ENCODE data around the gene IL1B.

The IL1B gene

DNA sequence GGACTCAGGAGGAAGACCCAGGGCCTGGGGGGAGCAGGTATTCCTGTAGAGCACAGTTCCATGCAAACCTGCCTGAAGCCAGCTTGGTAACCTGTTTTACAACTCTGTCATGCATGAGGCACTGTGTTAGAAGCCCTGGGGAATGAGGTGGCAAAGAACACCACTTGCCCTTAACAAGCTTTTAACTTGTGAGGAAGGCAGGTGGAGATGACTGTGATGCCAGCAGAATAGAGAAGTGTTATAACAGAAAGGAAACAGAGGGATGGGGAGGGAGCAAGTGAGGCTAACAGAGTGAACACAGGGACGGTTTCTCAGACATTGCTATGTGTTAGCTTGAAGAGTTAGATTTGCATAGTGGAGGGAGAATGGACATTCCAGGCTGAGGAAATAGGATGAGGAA is 40.8 kb downstream of the IL1B start:
- Histone ChIP-seq H3K27me3 (ENCODE audit: insufficient read depth, low read length) (no peaks in the 10 kb centered on the region), H3K9ac (ENCODE audit: low read depth, low read length) (no peak overlapping the region), H3K36me3 (ENCODE audit: insufficient read depth, low read length) (no peaks in the 10 kb centered on the region), H3K27ac (ENCODE audit: low read depth, low read length) (no peak overlapping the region), H3K4me1 (ENCODE audit: insufficient read depth, low read length) (peaks cover 5% of the 10 kb centered on the region; the same call in 1 of the 2 replicates), H3K4me3 (ENCODE audit: low read length) (no peak overlapping the region), H3K9me3 (ENCODE audit: insufficient read depth, low read depth, low read length) (no peaks in the 10 kb centered on the region)
- 80% methylated on average over 1 of the region's 1 CpG for WGBS

GRCh38 chr2:112794841-112795240 is 41.7 kb downstream of the IL1B start:
- H3K36me3 ChIP-seq (ENCODE audit: insufficient read depth, low read length): no peaks in the 10 kb centered on the region
- H3K4me1 ChIP-seq (ENCODE audit: insufficient read depth, low read length): peaks cover 5% of the 10 kb centered on the region; the same call in 1 of the 2 replicates
- H3K9ac ChIP-seq (ENCODE audit: low read depth, low read length): no peak overlapping the region
- H3K27me3 ChIP-seq (ENCODE audit: insufficient read depth, low read length): no peaks in the 10 kb centered on the region
- 97% methylated on average over 3 of the region's 3 CpGs for WGBS
- H3K4me3 ChIP-seq (ENCODE audit: low read length): no peak overlapping the region
- H3K27ac ChIP-seq (ENCODE audit: low read depth, low read length): no peak overlapping the region
- no peaks in the 10 kb centered on the region for H3K9me3 ChIP-seq (ENCODE audit: insufficient read depth, low read depth, low read length)

GRCh38 chr2:112794131-112794733 is 42.3 kb downstream of the IL1B start:
- Histone ChIP-seq H3K27me3 (ENCODE audit: insufficient read depth, low read length) (no peaks in the 10 kb centered on the region), H3K36me3 (ENCODE audit: insufficient read depth, low read length) (no peaks in the 10 kb centered on the region), H3K27ac (ENCODE audit: low read depth, low read length) (no peak overlapping the region), H3K9me3 (ENCODE audit: insufficient read depth, low read depth, low read length) (no peaks in the 10 kb centered on the region), H3K4me3 (ENCODE audit: low read length) (no peak overlapping the region), H3K9ac (ENCODE audit: low read depth, low read length) (no peak overlapping the region), H3K4me1 (ENCODE audit: insufficient read depth, low read length) (peaks cover 5% of the 10 kb centered on the region; the same call in 1 of the 2 replicates)
- 95% methylated on average over 4 of the region's 5 CpGs for WGBS

DNA sequence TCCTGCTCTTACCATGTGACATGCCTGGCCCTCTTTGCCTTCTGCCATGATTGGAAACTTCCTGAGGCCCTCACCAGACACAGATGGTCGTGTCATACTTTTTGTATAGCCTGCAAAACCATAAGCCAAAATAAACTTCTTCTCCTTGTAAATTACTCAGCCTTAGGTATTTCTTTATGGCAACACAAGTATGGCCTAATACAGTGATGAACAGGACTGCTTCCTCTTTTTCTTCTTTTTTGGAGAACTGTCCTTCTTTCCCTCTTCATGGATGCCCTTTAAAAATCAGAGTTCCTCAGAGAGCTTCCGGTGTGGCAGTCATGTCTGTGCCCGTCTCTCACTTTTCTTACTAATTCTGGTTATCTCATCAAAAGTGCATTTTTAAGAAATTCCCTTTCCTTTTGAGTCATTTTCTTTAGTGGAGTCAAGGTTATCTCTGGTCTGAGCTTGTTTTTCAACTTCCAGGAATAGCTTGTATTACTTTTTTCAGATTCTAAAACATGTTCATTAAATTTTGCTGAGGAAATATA is 43.1 kb downstream of the IL1B start:
- WGBS: 95% methylated on average over 3 of the region's 3 CpGs
- Histone ChIP-seq H3K4me1 (ENCODE audit: insufficient read depth, low read length) (peaks cover 5% of the 10 kb centered on the region; the same call in 1 of the 2 replicates), H3K4me3 (ENCODE audit: low read length) (no peak overlapping the region), H3K27me3 (ENCODE audit: insufficient read depth, low read length) (no peaks in the 10 kb centered on the region), H3K36me3 (ENCODE audit: insufficient read depth, low read length) (no peaks in the 10 kb centered on the region), H3K27ac (ENCODE audit: low read depth, low read length) (no peak overlapping the region), H3K9me3 (ENCODE audit: insufficient read depth, low read depth, low read length) (no peaks in the 10 kb centered on the region), H3K9ac (ENCODE audit: low read depth, low read length) (no peak overlapping the region)

GRCh38 chr2:112792419-112792818 is 44.2 kb downstream of the IL1B start:
- 82% methylated on average over 4 of the region's 5 CpGs for WGBS
- Histone ChIP-seq H3K36me3 (ENCODE audit: insufficient read depth, low read length) (no peaks in the 10 kb centered on the region), H3K27me3 (ENCODE audit: insufficient read depth, low read length) (no peaks in the 10 kb centered on the region), H3K27ac (ENCODE audit: low read depth, low read length) (no peak overlapping the region), H3K4me1 (ENCODE audit: insufficient read depth, low read length) (peaks cover 5% of the 10 kb centered on the region; the same call in 1 of the 2 replicates), H3K9ac (ENCODE audit: low read depth, low read length) (no peak overlapping the region), H3K4me3 (ENCODE audit: low read length) (no peak overlapping the region), H3K9me3 (ENCODE audit: insufficient read depth, low read depth, low read length) (no peaks in the 10 kb centered on the region)

DNA sequence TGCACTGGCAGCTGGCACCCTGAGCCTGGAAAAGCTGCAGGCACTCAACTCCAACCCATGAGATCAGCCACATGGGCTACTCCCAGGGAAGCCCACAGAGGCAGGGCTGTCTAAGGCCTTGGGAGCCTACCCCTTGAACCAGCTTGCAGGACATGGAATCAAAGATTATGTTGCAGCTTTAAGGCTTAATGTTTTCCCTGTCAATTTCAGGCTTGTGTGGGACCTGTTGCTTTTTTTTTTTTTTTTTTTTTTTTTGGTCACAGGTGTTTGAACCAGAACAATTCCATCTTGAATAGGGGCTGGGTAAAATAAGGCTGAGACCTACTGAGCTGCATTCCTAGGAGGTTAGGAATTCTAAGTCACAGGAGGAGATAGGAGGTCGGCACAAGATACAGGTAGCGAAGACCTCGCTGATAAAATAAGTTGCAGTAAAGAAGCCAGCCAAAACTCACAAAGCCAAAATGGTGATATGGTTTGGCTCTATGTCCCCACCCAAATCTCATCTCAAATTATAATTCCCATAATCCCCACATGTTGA is 44.8 kb downstream of the IL1B start:
- Histone ChIP-seq H3K9ac (ENCODE audit: low read depth, low read length) (no peak overlapping the region), H3K27me3 (ENCODE audit: insufficient read depth, low read length) (no peaks in the 10 kb centered on the region), H3K27ac (ENCODE audit: low read depth, low read length) (no peak overlapping the region), H3K36me3 (ENCODE audit: insufficient read depth, low read length) (no peaks in the 10 kb centered on the region), H3K4me3 (ENCODE audit: low read length) (no peak overlapping the region), H3K4me1 (ENCODE audit: insufficient read depth, low read length) (peaks cover 5% of the 10 kb centered on the region; the same call in 1 of the 2 replicates), H3K9me3 (ENCODE audit: insufficient read depth, low read depth, low read length) (no peaks in the 10 kb centered on the region)
- 98% methylated on average over 3 of the region's 3 CpGs for WGBS

DNA sequence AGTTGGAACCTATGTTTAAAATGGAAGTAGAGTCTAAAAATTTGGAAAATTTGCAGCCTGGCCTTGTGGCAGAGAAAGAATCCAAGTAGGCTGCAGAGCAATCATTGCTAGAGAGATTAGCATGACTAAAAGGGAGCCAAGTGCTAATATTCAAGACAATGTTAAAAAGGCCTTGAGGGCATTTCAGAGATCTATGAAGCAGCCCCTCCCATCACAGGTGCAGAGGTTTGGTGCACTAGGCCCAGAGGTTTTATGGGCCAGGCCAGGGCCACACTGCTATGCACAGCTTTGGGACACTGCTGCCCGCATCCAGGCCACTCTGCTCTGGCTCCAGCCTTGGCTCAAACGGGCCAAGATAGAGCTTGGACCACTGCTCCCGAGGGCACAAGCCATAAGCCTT is 45.6 kb downstream of the IL1B start:
- no peak overlapping the region for H3K4me3 ChIP-seq (ENCODE audit: low read length)
- H3K9ac ChIP-seq (ENCODE audit: low read depth, low read length): no peak overlapping the region
- H3K27ac ChIP-seq (ENCODE audit: low read depth, low read length): no peak overlapping the region
- no peaks in the 10 kb centered on the region for H3K36me3 ChIP-seq (ENCODE audit: insufficient read depth, low read length)
- H3K27me3 ChIP-seq (ENCODE audit: insufficient read depth, low read length): no peaks in the 10 kb centered on the region
- H3K9me3 ChIP-seq (ENCODE audit: insufficient read depth, low read depth, low read length): no peaks in the 10 kb centered on the region
- WGBS: 91% methylated on average over 3 of the region's 3 CpGs
- peaks cover 5% of the 10 kb centered on the region; the same call in 1 of the 2 replicates for H3K4me1 ChIP-seq (ENCODE audit: insufficient read depth, low read length)

DNA sequence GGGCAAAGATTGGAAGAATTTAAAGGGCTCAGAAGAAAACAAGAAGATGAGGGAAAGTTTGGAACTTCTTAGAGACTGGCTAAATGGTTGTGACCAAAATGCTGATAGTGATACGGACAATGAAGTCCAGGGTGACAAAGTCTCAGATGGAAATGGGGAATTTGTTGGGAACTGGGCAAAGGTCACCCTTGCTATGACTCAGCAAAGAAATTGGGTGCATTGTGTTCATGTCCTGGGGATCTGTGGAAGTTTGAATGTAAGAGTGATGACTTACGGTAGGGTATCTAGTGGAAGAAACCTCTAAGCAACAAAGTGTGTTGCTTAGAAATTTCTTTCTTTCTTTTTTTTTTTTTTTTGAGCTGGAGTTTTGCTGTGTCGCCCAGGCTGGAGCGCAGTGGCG is 46.3 kb downstream of the IL1B start:
- WGBS: 89% methylated on average over 5 of the region's 5 CpGs
- Histone ChIP-seq H3K27ac (ENCODE audit: low read depth, low read length) (no peak overlapping the region), H3K9ac (ENCODE audit: low read depth, low read length) (no peak overlapping the region), H3K36me3 (ENCODE audit: insufficient read depth, low read length) (no peaks in the 10 kb centered on the region), H3K4me3 (ENCODE audit: low read length) (no peak overlapping the region), H3K9me3 (ENCODE audit: insufficient read depth, low read depth, low read length) (no peaks in the 10 kb centered on the region), H3K4me1 (ENCODE audit: insufficient read depth, low read length) (peaks cover 5% of the 10 kb centered on the region; the same call in 1 of the 2 replicates), H3K27me3 (ENCODE audit: insufficient read depth, low read length) (no peaks in the 10 kb centered on the region)

DNA sequence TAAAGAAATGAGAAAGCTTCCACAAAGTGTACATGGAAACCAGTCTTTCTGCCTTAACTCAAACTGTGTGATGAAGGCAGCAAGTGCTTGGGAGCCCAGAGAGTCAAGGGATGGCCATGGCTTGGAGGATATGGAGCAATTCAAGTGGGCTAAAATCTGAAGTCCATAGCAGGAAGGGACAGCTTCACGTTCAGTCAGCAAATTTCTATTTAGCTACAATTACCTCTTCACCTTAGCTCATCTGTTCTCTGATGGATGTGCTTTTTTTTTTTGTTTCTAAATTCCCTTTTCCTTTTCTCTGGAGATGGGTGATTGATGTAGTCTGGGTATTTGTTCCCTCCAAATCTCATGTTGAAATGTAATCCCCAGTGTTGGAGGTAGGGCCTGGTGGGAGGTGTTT is 47.4 kb downstream of the IL1B start:
- H3K4me1 ChIP-seq (ENCODE audit: insufficient read depth, low read length): peaks cover 16% of the 10 kb centered on the region
- H3K27me3 ChIP-seq (ENCODE audit: insufficient read depth, low read length): no peaks in the 10 kb centered on the region
- H3K9me3 ChIP-seq (ENCODE audit: insufficient read depth, low read depth, low read length): no peaks in the 10 kb centered on the region
- no peak overlapping the region for H3K9ac ChIP-seq (ENCODE audit: low read depth, low read length)
- no peak overlapping the region for H3K27ac ChIP-seq (ENCODE audit: low read depth, low read length)
- WGBS: 100% methylated on average over 1 of the region's 1 CpG
- H3K36me3 ChIP-seq (ENCODE audit: insufficient read depth, low read length): no peaks in the 10 kb centered on the region
- H3K4me3 ChIP-seq (ENCODE audit: low read length): no peak overlapping the region

GRCh38 chr2:112788653-112789052 is 47.9 kb downstream of the IL1B start:
- Histone ChIP-seq H3K9me3 (ENCODE audit: insufficient read depth, low read depth, low read length) (no peaks in the 10 kb centered on the region), H3K36me3 (ENCODE audit: insufficient read depth, low read length) (no peaks in the 10 kb centered on the region), H3K27me3 (ENCODE audit: insufficient read depth, low read length) (no peaks in the 10 kb centered on the region), H3K9ac (ENCODE audit: low read depth, low read length) (no peak overlapping the region), H3K27ac (ENCODE audit: low read depth, low read length) (no peak overlapping the region), H3K4me1 (ENCODE audit: insufficient read depth, low read length) (peaks cover 21% of the 10 kb centered on the region), H3K4me3 (ENCODE audit: low read length) (no peak overlapping the region)
- WGBS: 97% methylated on average over 2 of the region's 3 CpGs

- WGBS: 94% methylated on average over 2 of the region's 4 CpGs
- no peak overlapping the region for H3K4me3 ChIP-seq (ENCODE audit: low read length)
Observed at GRCh38 chr2:112787729-112788393, 48.7 kb downstream of the IL1B start.

More at GRCh38 chr2:112787729-112788393, 48.7 kb downstream of the IL1B start:
- H3K4me1 ChIP-seq (ENCODE audit: insufficient read depth, low read length): peaks cover 26% of the 10 kb centered on the region
- H3K9ac ChIP-seq (ENCODE audit: low read depth, low read length): no peak overlapping the region
- H3K9me3 ChIP-seq (ENCODE audit: insufficient read depth, low read depth, low read length): no peaks in the 10 kb centered on the region
- H3K36me3 ChIP-seq (ENCODE audit: insufficient read depth, low read length): no peaks in the 10 kb centered on the region
- H3K27ac ChIP-seq (ENCODE audit: low read depth, low read length): no peak overlapping the region
- H3K27me3 ChIP-seq (ENCODE audit: insufficient read depth, low read length): no peaks in the 10 kb centered on the region

Data from HUES64 (cell line).